ENCODE data around the gene DEFB126. TPM values are rescaled to one million over a fixed set of nuclear protein-coding genes. Genes with fewer than 3 reads are reported as not detected.

Gene DEFB126
- total and polyA plus RNA-seq, 2 of the 4 experiments (the other 2 are of a cell fraction) = not detected

Other genes starting within 250 kb of the DEFB126 start
- gene DEFB125, start 54.9 kb upstream of the DEFB126 start, total RNA-seq (2012; rRNA removed) = not detected in 2 replicates
- gene DEFB125, start 54.9 kb upstream of the DEFB126 start, polyA plus RNA-seq (2012; rRNA removed) = not detected in 2 replicates
- gene DEFB127, start 14.9 kb downstream of the DEFB126 start, total RNA-seq (2012; rRNA removed) = not detected in 2 replicates
- not detected in 2 replicates for gene DEFB127, start 14.9 kb downstream of the DEFB126 start, polyA plus RNA-seq (2012; rRNA removed)
- gene DEFB128, start 47.1 kb downstream of the DEFB126 start, total RNA-seq (2012; rRNA removed) = not detected in 2 replicates
- gene DEFB128, start 47.1 kb downstream of the DEFB126 start, polyA plus RNA-seq (2012; rRNA removed) = not detected in 2 replicates
- not detected in 2 replicates for gene DEFB129, start 84.7 kb downstream of the DEFB126 start, total RNA-seq (2012; rRNA removed)
- not detected in 2 replicates for gene DEFB129, start 84.7 kb downstream of the DEFB126 start, polyA plus RNA-seq (2012; rRNA removed)
- not detected in 2 replicates for gene DEFB132, start 115.1 kb downstream of the DEFB126 start, total RNA-seq (2012; rRNA removed)
- gene DEFB132, start 115.1 kb downstream of the DEFB126 start, polyA plus RNA-seq (2012; rRNA removed) = not detected in 2 replicates
- gene C20orf96, start 148.2 kb downstream of the DEFB126 start, total RNA-seq (2012; rRNA removed) = 1.1 and 2.0 TPM in 2 replicates
- 9.4 and 9.8 TPM in 2 replicates for gene C20orf96, start 148.2 kb downstream of the DEFB126 start, polyA plus RNA-seq (2012; rRNA removed)
- gene ZCCHC3, start 155.0 kb downstream of the DEFB126 start, total RNA-seq (2012; rRNA removed) = 10.9 and 13.9 TPM in 2 replicates
- 8.2 and 8.8 TPM in 2 replicates for gene ZCCHC3, start 155.0 kb downstream of the DEFB126 start, polyA plus RNA-seq (2012; rRNA removed)
- 1.1 TPM in 2 replicates for gene SOX12, start 183.0 kb downstream of the DEFB126 start, total RNA-seq (2012; rRNA removed)
- 6.2 and 6.4 TPM in 2 replicates for gene SOX12, start 183.0 kb downstream of the DEFB126 start, polyA plus RNA-seq (2012; rRNA removed)
- gene NRSN2, start 204.5 kb downstream of the DEFB126 start, total RNA-seq (2012; rRNA removed) = 9.9 and 17.5 TPM in 2 replicates
- gene NRSN2, start 204.5 kb downstream of the DEFB126 start, polyA plus RNA-seq (2012; rRNA removed) = 75.1 and 101 TPM in 2 replicates
- gene TRIB3, start 238.2 kb downstream of the DEFB126 start, total RNA-seq (2012; rRNA removed) = 15.0 and 18.5 TPM in 2 replicates
- 23.2 and 23.4 TPM in 2 replicates for gene TRIB3, start 238.2 kb downstream of the DEFB126 start, polyA plus RNA-seq (2012; rRNA removed)